ENCODE measurements around the gene RNF212.

RNF212 gene

GRCh38 chr4:1022739-1023066 is 90.7 kb downstream of the RNF212 start:
- H3K4me3 ChIP-seq (ENCODE audit: low read length) = no peak overlapping the region
- no peak for TF ChIP-seq CTCF (conservative IDR thresholded peaks at IDR 0.05; ENCODE audit: low read length)
- no peak for DNase-seq (ENCODE audit: low read depth)

GRCh38 chr4:1022051-1022738 is 91.2 kb downstream of the RNF212 start:
- H3K4me3 ChIP-seq (ENCODE audit: low read length) = no peak overlapping the region
- no peak for DNase-seq (ENCODE audit: low read depth)
- TF ChIP-seq CTCF (conservative IDR thresholded peaks at IDR 0.05; ENCODE audit: low read length) = no peak
